SKM-1 (cell line): ENCODE results near the gene EXO5.
"Not testable (repeated sequence)": the region's sequence is repeated elsewhere in the genome, so short reads cannot be mapped to it uniquely, and the experiment has no call there.

Source experiments
- DNase-seq: peaks from one replicate; lab custom pipeline; 2025; ENCODE audit not compliant: unreplicated experiment; lab: John Stamatoyannopoulos, UW

The EXO5 gene

GRCh38 chr1:40553017-40553416, 44.5 kb downstream of the EXO5 start:
- DNase-seq = no peak

- DNase-seq = not testable (repeated sequence)
These were observed 46.2 kb downstream of the EXO5 start for GRCh38 chr1:40554807-40555206.

- DNase-seq = no peak
These were observed 47.6 kb downstream of the EXO5 start for GRCh38 chr1:40556121-40556520.

- not testable (repeated sequence) for DNase-seq
These were observed 49.7 kb downstream of the EXO5 start for GRCh38 chr1:40558241-40558640.

GRCh38 chr1:40562185-40562584, 53.6 kb downstream of the EXO5 start:
- no peak for DNase-seq

- no peak for DNase-seq
These were observed 54.7 kb downstream of the EXO5 start for GRCh38 chr1:40563266-40563665.

GRCh38 chr1:40564506-40564905, 55.9 kb downstream of the EXO5 start:
- no peak for DNase-seq

GRCh38 chr1:40564913-40565312, 56.3 kb downstream of the EXO5 start:
- DNase-seq = no peak
